Measurements from ENCODE around the gene FOLR3.
"Not testable (repeated sequence)": the region's sequence is repeated elsewhere in the genome, so short reads cannot be mapped to it uniquely, and the experiment has no call there.

FOLR3 gene

DNA sequence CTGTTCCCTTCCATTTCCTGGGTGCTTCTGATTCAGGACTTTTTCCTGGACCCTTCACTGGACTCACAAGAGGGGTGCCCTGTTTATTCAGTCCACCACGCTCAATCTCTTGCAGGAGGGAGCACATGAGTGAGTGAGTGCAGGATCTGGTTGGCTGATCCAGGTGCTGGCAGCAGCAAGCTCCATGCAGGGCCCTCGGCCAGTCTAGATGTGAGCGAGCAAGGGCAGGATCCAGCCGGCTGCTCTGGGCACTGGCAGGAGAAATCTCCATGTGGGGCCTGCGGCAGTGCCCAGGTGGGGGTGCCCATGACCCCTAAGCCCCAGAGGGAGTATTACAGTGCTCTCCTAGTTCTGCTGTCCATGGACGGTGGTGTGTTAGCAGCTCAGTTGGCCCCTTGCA is 11.5 kb upstream of the FOLR3 start:
- no peak for DNase-seq

DNA sequence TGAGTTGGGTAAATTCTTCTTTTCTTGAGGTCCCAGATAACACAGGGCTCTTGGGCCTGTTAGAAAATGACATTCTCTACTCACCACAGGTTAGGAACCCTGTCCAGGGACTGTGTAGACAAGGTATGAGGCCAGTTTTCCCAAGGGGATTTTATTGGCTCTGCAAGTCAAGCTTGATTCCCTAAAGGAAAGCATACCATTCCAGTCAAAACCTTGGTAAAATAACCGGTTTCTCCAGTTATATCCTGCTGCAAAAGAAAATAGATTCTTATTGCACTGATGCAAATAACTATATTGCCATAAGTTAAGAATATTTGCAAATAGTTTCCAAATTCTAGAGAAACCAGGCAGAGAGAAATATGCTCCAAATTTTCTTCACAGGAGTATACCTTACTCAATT is 9.6 kb upstream of the FOLR3 start:
- no peak for DNase-seq

DNA sequence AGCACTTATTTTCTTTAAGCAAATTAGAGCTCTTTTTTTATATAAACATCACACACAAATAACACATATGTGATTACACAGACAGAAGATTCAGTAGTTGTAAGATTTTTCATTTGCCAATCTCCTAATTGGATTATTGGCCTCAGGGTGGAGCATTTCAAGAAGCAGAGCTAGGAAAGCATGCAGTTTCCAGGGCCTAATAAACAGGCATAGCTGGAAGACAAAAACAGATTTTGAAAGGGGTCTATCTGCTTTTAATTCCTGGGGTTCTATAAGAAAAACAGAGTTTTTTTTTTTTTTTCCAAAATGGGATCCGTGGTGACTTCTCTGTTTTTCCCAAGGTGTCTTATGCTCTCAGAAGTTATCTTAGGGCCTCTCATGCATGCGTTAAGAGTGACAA is 7.6 kb upstream of the FOLR3 start:
- no peak for DNase-seq

DNA sequence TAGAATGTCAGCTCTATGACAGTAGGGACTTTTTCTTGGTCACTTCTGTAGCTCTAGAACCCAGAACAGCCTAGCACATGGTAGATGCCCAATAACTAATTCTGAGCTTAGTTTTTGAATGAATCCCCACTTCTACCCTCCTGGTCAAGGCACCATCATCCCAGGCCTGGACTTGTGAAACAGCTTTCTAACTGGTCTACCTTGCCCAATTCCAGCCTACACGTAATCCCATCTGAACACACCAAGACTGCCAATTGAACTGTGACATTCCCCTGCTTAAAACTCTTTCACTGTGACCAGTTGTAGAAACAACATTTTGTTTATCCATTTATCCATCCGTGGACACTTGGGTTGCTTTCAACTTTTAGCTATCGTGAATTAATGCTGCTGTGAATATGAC is 6.1 kb upstream of the FOLR3 start:
- DNase-seq = no peak

DNA sequence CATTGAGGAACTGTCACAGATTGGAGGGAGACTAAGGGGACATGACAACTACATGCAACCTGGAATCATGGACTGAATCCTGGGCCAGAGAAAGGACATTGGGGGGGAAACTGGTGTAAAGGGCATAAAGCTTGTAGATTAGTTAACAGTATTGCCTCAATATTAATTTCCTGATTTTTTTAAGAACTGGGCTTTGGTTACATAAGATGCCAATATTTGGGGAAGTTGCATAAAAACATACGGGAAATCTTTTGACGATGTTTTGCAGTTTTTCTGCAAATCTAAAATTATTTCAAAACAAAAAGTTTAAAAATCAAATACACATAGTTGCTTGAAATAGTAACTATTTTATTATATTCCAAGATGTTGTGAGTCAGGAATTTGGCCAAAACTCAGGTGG is 2.9 kb upstream of the FOLR3 start:
- DNase-seq = no peak

DNA sequence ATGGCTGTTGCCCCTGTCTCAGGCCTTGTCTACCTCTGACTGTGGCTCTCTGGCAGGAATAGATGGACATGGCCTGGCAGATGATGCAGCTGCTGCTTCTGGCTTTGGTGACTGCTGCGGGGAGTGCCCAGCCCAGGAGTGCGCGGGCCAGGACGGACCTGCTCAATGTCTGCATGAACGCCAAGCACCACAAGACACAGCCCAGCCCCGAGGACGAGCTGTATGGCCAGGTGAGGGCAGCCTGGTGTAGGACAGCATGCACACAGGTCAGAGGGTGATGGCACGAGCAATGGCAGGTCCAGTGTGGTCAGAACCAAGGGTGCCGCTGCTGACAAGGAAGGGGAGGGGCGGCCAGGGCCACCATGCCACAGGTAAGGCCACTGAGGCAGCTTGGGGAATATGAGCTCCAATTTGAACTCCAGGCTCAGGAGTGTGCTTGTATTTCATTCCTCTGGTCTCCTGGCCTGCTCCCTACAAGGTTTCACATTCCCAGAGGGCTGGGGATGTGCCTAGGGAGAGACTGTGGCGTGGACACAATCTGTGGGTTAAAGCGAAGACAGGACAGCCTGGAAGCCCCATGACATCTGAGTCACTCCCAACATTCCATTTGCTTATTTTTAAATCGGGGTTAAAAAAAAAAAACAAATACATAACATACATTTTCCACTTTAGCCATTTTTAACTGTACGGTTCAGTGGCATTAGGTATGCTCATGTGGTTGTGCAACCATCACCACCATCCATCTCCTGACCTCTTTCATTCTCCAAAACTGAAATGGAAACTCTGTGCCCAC is 562 bp downstream of the FOLR3 start:
- no peak for DNase-seq

DNA sequence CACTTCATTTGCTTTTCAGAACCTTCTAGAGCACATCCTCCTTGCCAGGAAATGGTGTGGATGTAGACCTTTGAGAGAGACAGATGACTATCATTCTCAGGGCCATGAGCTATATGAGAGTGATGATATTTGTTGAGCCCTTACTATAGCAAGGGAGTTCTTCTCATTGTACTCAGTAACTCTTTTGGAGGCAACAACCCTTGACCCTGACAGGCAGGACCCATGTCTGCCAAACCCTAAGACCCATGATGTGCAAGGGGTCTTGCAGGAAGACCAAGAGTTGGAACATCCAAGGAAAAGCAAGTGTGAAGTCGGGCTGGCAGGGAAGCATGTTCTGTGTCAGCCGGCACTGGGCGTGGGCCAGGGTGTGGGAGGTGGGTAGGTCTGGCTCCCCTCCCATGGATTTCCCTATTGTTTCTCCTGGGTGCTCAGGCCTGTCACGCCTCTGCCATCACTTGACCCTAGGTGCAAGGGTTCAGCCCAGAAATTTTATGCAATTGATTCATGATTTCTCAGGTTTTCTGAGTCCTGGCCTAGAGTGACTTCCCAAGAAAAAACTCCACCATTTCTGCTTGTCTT is 1.2 kb downstream of the FOLR3 start:
- no peak for DNase-seq

DNA sequence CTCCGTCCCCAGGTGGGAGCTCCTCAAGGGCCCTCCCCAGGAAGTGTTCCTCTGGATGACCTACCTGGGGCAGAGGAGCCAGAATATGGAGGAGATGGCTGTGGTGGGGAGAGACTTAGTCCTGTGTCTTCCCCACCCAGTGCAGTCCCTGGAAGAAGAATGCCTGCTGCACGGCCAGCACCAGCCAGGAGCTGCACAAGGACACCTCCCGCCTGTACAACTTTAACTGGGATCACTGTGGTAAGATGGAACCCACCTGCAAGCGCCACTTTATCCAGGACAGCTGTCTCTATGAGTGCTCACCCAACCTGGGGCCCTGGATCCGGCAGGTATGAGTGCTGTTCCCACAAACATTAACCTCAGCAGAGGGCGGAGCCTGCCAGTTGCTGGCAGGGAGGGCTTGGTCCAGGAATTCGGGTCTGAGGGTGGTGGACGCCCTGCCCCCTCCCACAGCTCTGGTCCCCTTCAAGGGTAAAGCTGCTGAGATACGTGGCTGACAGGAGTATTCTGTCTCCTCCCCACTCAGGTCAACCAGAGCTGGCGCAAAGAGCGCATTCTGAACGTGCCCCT is 3.4 kb downstream of the FOLR3 start:
- no peak for DNase-seq

DNA sequence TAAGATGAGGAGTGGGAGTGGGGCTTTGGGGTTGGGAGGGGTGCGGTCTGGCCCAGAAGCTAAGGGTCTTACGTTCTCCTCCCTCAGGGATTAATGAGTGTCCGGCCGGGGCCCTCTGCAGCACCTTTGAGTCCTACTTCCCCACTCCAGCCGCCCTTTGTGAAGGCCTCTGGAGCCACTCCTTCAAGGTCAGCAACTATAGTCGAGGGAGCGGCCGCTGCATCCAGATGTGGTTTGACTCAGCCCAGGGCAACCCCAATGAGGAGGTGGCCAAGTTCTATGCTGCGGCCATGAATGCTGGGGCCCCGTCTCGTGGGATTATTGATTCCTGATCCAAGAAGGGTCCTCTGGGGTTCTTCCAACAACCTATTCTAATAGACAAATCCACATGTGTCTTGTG is 4.0 kb downstream of the FOLR3 start:
- no peak for DNase-seq

DNA sequence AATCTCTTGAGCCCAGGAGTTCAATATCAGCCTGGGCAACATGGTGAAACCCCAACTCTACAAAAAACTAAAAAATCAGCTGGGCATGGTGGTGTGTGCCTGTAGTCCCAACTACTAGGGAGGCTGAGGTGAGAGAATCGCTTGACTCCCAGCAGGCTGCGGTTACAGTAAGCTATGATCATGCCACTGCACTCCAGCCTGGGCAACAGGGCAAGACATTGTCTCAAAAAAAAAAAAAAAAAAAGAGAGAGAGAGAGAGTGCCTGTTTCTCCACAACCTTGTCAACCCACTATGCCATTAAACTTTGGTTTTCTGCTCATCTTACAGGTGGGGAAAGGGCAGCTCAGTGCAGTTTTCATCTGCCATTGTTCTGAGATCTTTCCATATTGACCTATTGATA is 5.1 kb downstream of the FOLR3 start:
- DNase-seq = no peak

DNA sequence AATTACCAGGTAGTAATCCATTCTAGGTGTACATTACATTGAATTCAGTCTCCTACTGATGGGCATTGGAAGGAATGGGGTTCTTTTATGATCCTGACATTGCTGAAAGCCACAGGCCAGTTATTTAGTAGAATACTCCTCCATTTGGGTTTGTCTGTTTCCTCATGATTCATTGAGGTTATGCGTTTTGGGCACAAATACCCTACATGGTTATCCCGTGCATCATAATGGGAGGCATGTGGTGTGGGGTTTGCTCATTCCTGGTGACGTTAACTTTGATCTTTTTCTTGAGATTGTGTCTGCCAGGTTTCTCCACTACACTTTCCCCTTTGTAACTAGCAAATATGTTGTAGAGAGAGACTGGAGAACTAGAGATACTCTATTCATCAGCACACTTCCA is 5.5 kb downstream of the FOLR3 start:
- DNase-seq = no peak

DNA sequence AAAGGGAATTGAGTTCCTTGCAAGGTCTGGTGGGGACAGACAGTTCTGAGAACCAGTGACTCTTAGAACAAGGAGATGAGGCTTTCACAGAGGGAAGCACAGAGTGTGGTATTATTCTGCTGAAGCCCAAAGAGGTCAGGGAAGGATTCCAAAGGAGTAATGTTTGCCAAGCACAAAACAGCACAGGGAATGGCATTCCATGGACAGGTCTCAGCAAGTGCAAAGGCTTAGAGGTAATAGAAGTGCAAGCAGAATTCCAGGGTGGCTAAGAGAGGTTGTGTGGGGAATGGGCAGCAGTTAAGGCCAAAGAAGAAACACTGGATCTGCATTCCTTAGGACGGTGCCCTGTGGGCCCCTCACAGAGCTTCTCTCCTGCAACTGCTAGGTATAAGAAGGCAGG is 6.6 kb downstream of the FOLR3 start:
- not testable (repeated sequence) for DNase-seq

DNA sequence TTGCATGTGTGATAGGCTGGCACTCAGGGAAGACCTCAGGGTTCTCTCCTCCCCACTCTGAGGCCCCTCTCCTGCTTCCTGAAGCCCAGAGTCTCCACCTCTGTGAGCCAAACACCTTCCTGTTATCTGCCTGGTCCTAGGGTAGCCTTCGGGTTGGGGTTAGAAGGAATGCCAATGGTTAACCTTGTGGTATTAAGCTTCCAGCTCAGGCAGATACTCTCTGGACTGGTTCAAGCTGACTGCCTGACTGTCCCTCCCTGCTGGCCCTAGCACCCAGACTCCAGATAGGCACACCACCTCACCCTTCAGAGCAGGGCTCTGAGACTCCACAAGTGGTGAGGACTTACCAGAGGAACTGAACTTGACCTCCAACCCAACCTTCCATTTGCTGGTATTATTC is 7.0 kb downstream of the FOLR3 start:
- DNase-seq = not testable (repeated sequence)

DNA sequence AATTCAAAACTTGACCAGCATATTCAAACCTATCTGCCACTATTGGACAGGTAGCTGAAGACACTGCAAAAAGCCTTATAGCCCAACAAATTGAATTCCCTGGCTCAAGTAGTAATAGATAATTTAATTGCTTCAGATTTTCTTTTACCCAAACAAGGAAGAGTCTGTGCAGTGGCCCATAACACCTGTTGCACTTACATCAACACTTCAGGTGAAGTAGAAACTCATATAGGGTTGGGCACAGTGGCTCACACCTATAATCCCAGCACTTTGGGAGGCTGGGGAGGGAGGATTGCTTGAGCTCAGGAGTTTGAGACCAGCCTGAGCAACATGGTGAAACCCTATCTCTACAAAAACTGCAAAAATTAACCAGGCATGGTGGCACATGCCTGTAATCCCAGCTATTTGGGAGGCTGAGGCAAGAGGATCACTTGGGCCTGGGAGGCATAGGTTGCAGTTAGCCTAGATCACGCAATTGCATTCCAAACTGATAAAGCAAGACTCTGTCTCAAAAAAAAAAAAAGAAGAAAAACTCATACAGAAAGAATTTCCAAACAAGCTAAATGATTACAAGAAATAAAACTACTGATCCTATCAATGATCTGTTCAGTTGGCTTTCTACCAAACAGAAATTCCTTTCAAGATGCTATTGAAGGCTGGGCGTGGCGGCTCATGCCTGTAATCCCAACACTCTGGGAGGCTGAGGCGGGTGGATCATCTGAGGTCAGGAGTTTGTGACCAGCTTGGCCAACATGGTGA is 9.5 kb downstream of the FOLR3 start:
- no peak for DNase-seq

DNA sequence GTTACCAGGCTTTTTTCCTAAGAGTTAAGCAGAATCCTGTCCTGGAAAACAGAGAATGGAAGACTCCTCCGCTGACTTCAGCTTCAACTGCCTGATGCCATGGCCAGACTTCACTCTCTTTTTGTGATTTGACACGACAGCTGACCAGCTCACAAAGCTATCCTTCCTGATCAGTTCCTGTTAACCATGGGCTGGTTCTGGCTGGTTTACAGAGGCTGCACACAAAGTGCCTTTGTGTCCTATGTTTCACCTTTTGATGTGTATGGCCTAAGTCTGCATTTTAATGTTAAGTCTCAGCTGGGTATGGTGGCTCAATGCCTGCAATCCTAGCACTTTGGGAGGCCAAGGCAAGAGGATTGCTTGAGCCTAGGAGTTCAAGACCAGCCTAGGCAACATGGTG is 11.1 kb downstream of the FOLR3 start:
- DNase-seq = no peak

DNA sequence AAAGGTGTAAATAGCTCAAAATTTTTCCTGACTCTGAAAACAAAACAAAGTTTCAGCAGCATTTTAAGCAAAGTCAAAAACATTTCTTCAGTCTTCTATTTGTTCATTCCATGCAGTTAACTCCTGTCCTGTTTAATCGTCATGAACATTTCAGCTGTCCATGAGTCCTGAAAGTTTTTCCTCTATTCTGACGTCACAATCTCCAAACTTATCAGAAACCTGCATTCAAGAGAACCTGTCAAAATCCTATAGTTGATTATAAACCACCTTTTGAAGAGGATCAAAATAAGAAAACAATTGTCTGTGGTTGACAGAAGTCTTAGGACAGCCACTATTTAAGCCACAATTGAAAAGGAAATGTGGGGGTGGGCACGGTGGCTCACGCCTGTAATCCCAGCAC is 15.4 kb downstream of the FOLR3 start:
- DNase-seq = no peak

DNA sequence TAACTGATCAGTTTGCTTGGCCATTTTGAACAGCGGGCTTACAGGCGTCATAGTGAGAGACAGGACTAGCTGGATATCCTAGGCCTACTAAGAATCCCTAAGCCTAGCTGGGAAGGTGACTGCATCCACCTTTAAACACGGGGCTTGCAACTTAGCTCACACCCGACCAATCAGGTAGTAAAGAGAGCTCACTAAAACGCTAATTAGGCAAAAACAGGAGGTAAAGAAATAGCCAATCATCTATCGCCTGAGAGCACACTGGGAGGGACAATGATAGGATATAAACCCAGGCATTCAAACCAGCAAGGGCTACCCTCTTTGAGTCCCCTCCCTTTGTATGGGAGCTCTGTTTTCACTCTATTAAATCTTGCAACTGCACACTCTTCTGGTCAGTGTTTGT is 18.3 kb downstream of the FOLR3 start:
- not testable (repeated sequence) for DNase-seq

DNA sequence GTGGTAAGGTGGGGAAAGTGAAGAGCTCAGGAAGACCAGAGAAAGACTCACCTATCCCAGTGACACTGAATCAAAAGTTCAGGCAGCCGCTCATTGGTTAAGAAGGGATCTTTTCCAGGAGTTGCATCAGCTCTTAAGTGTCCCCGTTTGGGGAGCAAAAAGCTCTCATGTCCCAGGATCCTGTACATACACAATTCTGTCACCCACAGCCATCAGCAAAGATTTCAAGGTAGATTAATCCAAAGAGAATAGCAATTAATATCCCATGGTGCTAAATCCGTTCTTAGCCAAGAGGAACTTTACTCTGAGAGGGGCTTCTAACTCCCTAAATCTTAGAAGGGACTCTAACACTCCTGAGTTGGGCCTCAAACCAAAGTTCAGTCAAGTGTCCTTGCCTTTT is 19.3 kb downstream of the FOLR3 start:
- no peak for DNase-seq

DNA sequence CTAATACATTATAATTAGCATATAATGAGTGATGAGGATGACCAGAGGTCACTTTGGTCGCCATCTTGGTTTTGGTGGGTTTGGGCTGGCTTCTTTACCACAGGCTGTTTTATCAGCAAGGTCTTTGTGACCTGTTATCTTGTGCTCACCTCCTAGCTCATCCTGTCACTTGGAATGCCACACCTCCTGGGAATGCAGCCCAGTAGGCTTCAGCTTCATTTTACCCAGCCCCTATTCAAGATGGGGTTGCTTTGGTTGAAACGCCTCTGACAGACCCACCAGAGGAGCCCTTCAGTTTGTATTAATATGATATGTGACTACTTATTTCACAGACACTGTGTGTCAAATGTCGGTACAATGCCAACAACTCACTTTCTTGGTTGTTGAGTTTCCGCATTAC is 20.2 kb downstream of the FOLR3 start:
- DNase-seq = no peak

DNA sequence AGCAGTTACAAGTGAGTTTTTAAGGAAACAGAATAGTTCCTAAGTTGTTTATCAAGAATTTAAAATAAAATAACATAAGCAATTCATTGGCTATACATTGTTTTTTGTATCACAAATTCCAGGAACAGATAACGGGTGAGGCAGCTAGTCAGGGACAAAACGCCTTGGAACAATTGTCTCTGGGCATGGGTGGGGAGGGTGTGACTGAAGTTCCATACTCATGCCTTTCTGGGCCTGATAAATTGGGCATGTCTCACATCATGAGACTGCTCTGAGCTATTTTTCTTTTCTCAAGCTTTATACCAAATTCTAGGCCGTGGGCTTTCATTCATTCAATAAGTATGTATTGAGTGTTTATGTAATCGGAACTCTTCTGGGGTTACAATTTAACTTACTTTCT is 21.6 kb downstream of the FOLR3 start:
- DNase-seq = no peak

DNA sequence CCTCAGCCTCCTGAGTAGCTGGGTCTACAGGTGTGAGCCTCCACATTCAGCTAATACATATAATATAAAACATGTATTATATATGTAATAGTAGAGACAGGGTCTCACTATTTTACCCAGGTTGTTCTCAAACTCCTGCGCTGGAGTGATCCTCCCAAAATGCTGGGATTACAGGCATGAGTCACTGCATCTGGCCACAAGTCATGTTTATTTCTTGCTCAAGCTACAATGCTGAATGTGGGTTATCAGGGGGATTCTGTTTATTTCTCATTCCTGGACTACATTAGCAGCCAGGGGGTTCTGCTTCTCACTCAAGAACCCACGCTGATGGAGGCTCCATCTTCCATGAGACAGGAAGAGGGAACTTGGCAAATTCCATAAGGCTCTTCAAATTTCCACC is 24.8 kb downstream of the FOLR3 start:
- no peak for DNase-seq

DNA sequence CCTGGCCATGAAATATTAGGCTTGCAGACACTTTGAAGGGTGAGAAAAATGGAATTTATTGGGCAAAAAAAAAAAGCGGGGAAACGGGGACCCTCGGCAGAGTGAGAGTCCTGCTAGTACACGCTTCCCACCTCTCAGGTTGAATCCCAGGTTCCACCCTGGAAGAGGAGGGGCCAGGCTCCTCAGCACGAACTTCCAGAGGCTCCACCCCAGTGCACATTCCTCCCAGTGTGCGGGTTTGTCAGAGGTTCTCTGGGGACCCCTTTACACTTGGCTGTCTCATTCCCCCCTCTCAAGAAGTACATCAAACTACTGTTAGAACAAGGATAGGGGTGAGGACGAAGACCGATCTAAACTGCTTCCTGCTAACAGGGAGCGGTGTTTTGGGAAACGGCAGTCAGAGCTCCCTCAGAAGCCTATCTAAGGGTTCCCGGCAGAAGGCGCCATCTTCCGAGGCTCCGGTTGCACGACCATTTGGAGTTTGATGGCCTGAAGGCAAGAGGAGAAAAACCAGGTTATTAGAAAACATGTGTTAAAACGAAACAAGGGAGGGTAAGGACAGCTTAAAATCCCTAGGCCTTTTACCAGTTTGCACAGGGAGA is 27.5 kb downstream of the FOLR3 start:
- no peak for DNase-seq

DNA sequence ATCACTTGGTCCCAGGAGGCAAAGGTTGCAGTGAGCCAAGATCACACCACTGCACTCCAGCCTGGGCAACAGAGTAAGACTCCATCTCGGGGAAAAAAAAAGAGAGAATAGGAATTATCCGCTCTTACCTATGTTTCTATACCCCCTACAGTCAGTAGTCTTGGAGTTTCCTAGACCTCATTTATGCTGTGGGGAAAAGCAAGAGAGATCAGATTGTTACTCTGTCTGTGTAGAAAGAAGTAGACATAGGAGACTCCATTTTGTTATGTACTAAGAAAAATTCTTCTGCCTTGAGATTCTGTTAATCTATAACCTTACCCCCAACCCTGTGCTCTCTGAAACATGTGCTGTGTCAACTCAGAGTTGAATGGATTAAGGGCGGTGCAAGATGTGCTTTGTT is 28.7 kb downstream of the FOLR3 start:
- not testable (repeated sequence) for DNase-seq

Measured in NCI-H1694 treated with DMSO at 0.1 percent for 48 hours (cell line).